Measurements from ENCODE around the gene AFM.

Gene AFM

GRCh38 chr4:73435984-73436383 lies 45.6 kb upstream of the AFM start, which contains the start of gene AFP:
AFP (plus strand) TSS chr4:73436221; CDS start chr4:73436263, 42 bp downstream.
- no peak for DNase-seq (ENCODE audit: low read depth)
- no peak within 1 kb of the TSS for H3K4me3 ChIP-seq (ENCODE audit: low read depth, low read length)
- TF ChIP-seq MYC (IDR thresholded peaks at IDR 0.05; ENCODE audit: low read depth, low read length) (no peak), POLR2A (IDR thresholded peaks at IDR 0.05; ENCODE audit: extremely low read depth, insufficient read length) (no peak), CTCF (IDR thresholded peaks at IDR 0.05; ENCODE audit: low read depth, low read length) (no peak), MAX (IDR thresholded peaks at IDR 0.05; ENCODE audit: low read depth, low read length) (no peak)

DNA sequence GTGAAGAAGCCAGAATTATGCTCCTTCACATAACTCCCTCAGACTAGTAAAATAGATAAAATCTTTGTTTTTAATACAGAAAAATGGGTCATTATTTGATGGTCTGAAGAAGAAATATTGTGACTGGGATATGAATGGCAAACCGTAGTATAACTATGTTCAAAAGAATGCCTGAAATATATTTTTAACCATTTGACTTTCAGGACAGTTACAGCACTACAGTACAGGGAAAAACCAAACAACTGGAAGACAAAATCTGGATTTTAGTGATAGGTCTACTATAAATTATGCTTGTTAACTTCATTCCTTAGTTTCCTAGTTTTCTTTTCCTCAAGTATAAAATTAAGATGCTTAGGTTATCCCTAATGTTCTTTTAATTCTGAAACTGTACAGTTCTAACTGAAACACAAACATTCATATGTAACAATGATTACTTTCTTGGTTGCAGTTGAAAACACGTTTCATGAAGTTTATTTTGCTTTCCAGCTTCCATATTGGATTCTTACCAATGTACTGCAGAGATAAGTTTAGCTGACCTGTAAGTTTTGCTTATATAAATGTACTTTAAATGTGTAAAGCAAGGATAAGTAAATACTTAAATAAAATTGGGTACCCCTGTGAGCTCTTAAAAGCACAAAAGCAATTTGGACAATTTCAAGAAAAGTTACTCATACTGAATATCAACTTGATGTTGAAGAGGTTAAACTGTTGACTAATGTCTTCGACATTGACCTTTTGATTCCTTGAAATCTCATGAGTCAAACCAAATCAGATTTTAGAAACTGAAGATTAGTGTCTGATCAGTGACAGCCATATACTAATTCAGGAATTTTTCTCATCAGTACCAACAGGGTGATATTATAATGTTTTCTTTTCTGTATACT lies 44.6 kb upstream of the AFM start:
- no peak for TF ChIP-seq POLR2A (IDR thresholded peaks at IDR 0.05; ENCODE audit: extremely low read depth, insufficient read length)
- no peak for TF ChIP-seq MAX (IDR thresholded peaks at IDR 0.05; ENCODE audit: low read depth, low read length)
- TF ChIP-seq MYC (IDR thresholded peaks at IDR 0.05; ENCODE audit: low read depth, low read length), result no peak
- no peak for TF ChIP-seq CTCF (IDR thresholded peaks at IDR 0.05; ENCODE audit: low read depth, low read length)
- no peak overlapping the region for H3K4me3 ChIP-seq (ENCODE audit: low read depth, low read length)
- no peak for DNase-seq (ENCODE audit: low read depth)

DNA sequence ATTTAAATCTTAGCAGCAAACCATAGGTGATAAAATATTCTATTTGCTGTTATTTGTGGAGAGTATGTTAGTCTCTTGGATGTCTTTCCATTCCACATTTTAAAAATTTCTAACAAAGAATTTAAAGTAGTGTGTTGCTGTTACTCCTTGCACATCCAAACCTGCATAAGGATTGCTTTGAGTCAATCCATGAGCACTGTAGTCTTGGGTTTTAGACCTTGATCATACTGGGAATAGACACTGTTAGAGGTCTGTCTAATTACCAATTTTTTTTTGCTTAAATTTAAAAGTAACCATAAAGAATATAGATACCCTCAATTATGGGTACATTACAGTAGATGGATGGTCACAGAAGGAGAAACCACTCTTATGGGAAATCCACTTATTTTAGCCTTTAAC lies 44.0 kb upstream of the AFM start:
- no peak overlapping the region for H3K4me3 ChIP-seq (ENCODE audit: low read depth, low read length)
- no peak for DNase-seq (ENCODE audit: low read depth)
- no peak for TF ChIP-seq MYC (IDR thresholded peaks at IDR 0.05; ENCODE audit: low read depth, low read length)
- TF ChIP-seq MAX (IDR thresholded peaks at IDR 0.05; ENCODE audit: low read depth, low read length), result no peak
- TF ChIP-seq CTCF (IDR thresholded peaks at IDR 0.05; ENCODE audit: low read depth, low read length), result no peak

DNA sequence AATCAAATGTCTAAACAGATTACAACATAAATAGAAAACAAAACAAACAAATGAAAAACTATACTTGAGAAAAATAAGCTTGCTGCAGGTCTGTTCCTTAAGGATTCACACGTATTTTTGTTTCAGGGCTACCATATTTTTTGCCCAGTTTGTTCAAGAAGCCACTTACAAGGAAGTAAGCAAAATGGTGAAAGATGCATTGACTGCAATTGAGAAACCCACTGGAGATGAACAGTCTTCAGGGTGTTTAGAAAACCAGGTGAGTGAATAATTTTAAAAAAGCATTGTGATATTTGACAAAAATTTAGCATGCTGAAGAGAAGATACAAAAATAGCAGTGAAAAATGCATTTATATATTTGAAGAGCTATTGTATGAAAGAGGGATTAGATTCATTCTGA lies 43.5 kb upstream of the AFM start:
- no peak for DNase-seq (ENCODE audit: low read depth)
- H3K4me3 ChIP-seq (ENCODE audit: low read depth, low read length), result no peak overlapping the region

GRCh38 chr4:73438582-73439215 lies 42.8 kb upstream of the AFM start:
- DNase-seq (ENCODE audit: low read depth), result no peak
- no peak for TF ChIP-seq MYC (IDR thresholded peaks at IDR 0.05; ENCODE audit: low read depth, low read length)
- no peak for TF ChIP-seq CTCF (IDR thresholded peaks at IDR 0.05; ENCODE audit: low read depth, low read length)
- no peak overlapping the region for H3K4me3 ChIP-seq (ENCODE audit: low read depth, low read length)

More for the DNA sequence above, 43.5 kb upstream of the AFM start:
- no peak for TF ChIP-seq CTCF (IDR thresholded peaks at IDR 0.05; ENCODE audit: low read depth, low read length)
- no peak for TF ChIP-seq POLR2A (IDR thresholded peaks at IDR 0.05; ENCODE audit: extremely low read depth, insufficient read length)
- TF ChIP-seq MAX (IDR thresholded peaks at IDR 0.05; ENCODE audit: low read depth, low read length), result no peak
- no peak for TF ChIP-seq MYC (IDR thresholded peaks at IDR 0.05; ENCODE audit: low read depth, low read length)

Measured in NB4 (cell line).